ENCODE results near the gene CREG1.
A peak's percentile ranks its signal among the peaks of the same experiment; 100 is the strongest.

CREG1 gene

DNA sequence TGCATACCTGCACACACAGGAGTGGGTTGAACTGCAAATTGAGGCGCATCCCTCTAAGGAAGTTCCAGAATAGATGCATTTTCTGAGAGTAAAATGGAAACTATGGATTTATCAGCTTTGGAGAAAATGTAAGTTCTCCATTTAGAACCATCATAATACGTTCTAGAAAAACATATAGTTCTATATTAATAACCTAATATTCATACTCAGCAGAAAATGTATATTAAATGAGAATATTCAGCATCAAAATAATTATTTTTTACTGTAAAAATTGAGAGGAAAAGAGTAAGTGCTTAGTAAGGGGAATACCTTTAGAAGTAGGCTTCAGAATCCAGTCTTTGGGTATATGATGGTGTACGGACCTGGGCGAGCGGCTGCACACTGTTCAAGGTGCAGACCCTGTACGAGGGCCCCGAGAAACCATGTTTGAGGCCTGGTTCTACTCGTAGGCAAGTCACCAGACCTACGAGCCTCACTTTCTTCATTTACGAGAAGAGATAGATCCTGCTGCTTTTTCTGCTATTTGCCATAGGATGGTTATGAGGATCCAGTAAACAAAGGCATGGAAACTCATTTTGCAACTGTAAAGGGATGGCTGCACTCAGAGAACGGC is 42.1 kb downstream of the CREG1 start:
- peak overlapping the region in 1 of 21 experiments; percentile 26 for H3K27ac ChIP-seq
- no peak overlapping the region for H3K4me3 ChIP-seq

DNA sequence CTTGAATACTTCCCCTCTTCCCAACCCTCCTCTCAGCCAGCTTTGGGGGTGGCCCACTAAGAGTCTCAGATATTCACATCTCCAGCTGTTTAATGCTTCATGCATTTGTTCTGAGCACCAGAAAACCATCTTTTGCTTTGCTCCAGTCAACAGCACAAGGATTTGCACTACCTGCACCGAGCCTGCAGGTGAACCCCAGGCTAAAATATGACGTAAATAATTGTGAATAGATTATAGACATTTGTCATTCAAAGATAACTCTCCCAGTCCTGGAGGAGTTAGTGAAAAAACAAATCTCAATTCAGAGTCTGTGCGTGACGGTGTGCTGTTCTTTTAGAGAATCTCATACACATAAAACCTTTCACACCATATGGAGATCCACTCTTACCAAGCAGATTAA is 42.7 kb downstream of the CREG1 start:
- peak overlapping the region in 1 of 21 experiments; percentile 14 for H3K27ac ChIP-seq
- no peak overlapping the region for H3K4me3 ChIP-seq

DNA sequence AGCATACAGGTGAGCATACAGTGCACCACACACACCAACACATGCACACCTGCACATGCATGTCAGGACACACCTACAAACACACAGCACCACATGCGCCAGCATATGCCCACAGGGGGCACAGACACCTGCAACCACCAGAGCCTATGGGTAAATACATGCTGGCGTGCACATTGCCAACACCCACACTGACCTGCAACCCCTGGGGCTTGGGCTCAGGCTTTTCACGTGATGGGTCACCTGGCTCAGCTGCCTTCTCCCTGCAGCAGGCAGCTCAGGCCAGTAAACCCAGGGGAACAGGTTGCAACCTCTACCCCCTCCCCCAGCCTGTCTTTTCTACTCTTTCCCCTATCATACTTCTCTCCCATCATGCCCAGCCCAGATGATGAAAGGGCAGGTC is 43.3 kb downstream of the CREG1 start:
- H3K4me3 ChIP-seq = no peak overlapping the region
- H3K27ac ChIP-seq = peak overlapping the region in 1 of 21 experiments; percentile 14

DNA sequence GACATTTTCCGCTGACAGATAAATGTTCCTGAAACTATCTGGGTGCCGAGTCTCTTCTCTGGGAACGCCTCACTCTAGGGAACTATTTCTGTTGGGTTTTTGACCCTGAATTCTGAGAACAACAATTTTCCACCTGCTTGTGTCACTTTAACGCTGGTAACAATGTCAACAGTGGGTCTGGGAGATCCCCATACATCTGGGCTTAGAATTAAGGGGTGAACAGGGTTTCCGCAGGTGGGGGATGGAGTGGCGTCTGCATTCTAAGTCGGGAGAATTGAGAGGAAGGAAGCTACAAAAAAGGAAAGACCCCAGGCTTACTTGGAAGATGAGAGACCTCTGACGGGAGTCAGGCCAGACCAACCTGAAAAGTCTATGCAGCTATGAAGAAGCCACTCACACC is 44.0 kb downstream of the CREG1 start:
- no peak overlapping the region for H3K4me3 ChIP-seq
- H3K27ac ChIP-seq = no peak overlapping the region

DNA sequence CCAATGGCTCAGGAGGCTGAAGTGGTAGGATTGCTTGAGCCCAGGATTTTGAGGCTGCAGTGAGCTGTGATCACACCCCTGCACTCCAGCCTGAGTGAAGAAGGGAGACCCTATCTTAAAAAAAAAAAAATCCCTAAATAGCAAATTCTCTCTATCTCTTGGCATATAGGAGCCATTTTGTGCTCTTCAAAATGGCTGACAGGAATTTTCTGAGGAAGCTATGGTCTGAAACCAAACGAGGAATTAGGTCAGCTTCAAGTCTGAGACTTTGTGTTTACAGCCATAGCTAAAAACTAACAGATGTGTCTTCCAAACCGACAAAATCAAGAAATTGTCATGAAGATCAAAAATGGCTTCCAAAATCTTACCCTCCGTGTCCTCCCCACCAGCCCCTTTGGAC is 45.8 kb downstream of the CREG1 start:
- Histone ChIP-seq H3K4me3 (no peak overlapping the region), H3K27ac (no peak overlapping the region)

DNA sequence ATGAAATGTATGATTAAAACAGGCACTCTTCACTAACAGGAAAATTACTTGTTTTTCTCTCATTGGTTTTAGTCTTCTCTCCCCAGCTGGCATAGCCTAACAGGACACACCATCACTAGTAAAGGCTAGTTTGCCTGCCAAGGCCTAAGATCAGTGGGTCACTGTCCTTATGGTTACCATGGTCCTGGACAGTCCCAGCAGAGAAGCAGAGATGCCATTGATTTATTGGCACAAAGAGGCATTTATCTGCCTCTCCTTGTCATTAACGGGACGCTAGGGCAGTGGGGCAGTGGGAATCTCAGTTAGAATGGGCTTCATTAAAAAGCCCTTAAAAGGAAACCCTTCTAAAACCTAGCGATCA is 49.1 kb downstream of the CREG1 start:
- no peak overlapping the region for H3K4me3 ChIP-seq

DNA sequence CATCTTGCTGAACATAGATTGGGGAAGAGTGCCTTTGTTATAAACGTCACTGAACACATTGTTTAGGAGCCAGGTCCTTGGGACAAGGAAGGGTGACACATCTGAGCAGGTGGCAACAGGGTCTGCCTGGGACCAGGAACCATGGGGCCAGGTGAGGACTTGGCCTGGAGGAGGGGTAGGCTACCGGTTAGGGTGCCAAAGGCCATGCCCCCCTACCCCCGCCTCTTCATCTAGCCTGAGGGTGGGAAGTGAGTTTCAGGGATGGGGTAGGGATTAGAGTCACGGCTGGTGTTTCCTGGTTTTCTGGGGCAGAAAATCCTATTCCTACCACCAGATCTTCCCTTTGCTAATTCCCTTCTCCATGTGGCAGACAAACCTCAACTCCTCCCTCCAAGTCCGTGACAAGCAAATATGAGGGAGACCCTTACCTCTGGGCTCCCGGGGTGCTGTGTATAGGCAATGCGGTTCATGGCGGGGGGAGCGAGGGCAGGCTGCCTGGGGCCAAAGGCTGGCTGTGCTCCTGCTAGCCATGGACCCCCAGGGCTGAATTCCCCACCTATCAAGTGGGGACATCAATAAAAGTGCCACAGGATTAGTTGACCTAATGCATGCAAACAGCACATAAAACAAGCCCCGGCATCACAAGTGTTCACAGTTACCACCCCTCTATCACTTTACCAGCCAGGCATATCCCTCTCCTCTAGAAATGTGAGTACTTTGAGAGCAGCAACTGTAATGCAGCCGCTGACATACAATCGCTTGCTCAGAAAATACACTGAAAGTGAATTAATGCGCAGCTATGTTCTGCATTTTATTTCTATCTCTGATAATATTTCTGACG is 49.7 kb downstream of the CREG1 start:
- no peak overlapping the region for H3K4me3 ChIP-seq
- no peak overlapping the region for H3K27ac ChIP-seq

More for the DNA sequence above, 49.1 kb downstream of the CREG1 start:
- no peak overlapping the region for H3K27ac ChIP-seq

DNA sequence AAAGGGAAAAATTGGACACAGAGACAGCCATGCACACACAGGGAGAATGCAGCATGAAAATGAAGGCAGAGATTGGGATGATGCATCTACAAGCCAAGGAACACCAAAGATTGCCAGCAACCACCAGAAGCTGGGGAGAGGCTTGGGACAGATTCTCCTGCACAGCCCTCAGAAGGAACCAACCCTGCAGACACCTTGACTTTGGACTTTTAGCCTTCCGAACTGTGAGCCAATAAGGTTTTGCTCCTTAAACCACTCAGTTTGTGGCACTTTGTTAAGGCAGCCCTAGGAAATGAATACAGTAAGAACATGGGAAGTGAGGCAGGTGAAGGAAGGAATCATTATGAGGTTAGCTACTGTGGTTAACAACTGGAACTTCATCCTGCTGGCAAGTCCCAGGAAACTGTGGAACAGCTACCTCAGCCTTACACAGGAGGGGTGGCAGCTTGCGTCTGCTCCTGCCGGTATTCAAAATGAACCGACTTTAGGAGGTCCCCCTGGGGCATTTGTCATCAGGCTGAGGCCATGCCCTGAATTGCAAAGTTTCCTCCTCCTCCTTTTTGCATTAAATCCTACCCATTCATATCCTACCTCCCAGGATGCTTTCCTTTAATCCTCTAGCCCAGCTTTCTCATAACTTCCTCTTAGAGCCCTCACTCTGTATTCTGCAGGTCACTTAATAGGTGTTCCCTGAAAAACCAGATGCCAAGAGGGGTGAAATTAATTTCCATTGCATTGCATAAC is 50.7 kb downstream of the CREG1 start:
- H3K27ac ChIP-seq = no peak overlapping the region

DNA sequence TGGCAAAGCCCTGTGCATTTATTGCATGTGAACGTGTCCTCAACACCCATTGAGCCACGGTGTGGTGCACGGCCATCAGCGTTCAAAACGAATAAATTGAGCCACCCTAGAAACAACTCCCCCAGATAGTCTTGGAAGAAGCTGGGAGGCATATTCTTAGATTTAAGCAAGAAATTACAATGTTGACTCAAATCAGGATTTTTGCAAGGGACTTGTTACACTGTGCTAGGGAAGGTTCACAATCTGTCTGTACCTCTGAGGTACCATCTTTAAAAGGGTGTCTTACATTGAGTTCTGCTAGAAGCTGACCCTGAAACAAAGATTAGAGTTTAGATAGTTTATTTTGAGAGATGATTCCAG is 51.4 kb downstream of the CREG1 start:
- Histone ChIP-seq H3K4me3 (no peak overlapping the region), H3K27ac (peak overlapping the region in 1 of 21 experiments; percentile 17)

More for the DNA sequence above, 50.7 kb downstream of the CREG1 start:
- no peak overlapping the region for H3K4me3 ChIP-seq

DNA sequence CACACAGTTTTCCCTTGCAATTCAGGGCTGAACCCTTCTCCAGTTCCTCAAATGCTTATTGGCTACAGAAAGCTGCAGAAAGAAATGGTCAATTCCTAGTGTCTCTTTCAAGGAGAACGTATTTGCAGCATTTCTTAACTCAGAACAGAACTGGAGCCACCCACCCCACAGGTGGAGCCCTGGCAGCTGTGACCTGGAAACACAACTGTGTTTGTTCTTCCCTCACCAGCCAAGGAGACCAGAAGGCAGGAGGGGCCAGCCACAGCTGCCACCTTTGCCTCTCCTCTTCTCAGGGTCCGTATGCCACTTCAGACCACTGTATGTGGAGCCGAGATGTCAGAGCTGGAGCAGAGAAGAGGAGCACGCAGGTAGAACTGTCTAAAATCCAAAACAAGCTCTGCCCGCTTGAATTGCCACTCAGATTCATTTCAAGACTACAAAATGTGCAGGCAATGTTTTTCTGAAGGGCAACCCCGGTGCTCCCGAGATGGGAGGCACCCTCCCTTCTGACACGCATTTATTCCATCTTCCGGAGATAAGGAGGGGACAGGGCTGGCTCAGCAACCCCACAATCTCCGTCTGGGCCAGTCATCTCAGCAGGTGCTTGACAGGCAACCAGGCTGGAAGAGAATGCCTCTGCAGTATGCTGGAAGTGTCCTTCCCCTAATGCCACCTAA is 51.9 kb downstream of the CREG1 start:
- Histone ChIP-seq H3K4me3 (no peak overlapping the region), H3K27ac (peak overlapping the region in 2 of 21 experiments; percentile 4 to 17)

DNA sequence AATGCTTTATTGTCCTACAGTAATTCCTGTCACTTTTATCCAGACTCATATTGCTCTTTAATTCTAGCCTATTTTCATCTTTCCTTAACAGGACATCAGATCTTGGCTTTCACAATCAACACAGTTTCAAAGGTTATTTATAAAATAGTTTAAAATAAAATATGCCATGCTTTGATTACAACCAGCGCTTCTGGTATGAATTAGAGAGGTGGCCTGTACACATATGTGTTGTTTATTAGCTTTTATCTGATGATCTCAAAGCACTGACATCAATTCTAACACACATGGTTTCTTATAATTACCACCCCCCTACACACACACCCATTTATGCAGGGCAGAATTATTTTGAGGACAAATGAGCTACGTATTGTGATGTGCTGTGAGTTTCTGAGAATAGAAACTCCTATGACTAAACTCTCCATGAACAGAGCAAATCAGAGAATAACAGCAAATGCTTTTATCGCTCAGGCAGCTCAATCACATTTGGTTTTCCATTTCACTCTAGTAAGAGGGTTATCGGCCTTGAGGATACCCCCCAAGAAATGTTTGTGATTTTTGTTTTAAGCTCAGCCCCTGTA is 53.2 kb downstream of the CREG1 start:
- H3K27ac ChIP-seq = peak overlapping the region in 1 of 21 experiments; percentile 30
- no peak overlapping the region for H3K4me3 ChIP-seq

DNA sequence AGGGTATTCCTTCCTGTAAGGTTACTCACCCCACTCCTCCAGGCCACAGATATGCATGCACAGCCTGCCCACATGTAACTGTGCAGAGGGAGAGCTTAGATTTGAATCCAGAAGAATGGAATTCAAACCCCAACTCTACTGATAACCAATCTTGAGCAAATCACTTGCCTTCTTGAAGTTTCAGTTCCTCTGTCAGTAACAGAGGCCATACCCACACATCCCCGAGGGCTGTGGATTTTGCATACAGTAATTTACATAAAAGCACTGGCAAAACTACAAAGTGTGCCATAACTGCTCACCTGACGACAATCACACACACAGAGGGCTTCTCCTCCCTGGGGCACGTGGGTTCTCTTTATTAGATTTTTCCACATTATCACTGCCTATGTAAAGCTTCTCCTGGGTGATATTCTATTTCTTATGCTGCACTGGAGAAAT is 53.9 kb downstream of the CREG1 start:
- peak overlapping the region in 1 of 21 experiments; percentile 30 for H3K27ac ChIP-seq

DNA sequence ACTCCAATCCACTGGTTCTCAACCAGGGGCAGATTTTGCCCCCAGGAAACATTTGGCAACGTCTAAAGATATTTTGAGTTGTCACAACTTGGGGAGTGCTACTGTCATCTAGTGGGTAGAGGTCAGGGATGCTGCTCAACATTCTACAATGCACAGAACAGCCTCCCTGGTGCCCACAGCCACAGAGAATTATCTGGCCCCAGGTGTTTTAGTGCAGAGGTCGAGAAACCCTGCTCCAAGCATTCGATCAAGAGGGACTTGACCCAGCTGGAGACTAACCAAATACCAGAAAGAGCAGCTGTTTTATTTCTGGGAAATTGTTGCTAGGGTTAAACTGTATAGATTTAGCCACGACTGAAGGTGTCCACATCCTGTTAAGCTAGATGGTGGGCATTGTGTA is 54.5 kb downstream of the CREG1 start:
- H3K27ac ChIP-seq = peak overlapping the region in 1 of 21 experiments; percentile 30
- no peak overlapping the region for H3K4me3 ChIP-seq

More for the DNA sequence above, 53.9 kb downstream of the CREG1 start:
- H3K4me3 ChIP-seq = no peak overlapping the region

DNA sequence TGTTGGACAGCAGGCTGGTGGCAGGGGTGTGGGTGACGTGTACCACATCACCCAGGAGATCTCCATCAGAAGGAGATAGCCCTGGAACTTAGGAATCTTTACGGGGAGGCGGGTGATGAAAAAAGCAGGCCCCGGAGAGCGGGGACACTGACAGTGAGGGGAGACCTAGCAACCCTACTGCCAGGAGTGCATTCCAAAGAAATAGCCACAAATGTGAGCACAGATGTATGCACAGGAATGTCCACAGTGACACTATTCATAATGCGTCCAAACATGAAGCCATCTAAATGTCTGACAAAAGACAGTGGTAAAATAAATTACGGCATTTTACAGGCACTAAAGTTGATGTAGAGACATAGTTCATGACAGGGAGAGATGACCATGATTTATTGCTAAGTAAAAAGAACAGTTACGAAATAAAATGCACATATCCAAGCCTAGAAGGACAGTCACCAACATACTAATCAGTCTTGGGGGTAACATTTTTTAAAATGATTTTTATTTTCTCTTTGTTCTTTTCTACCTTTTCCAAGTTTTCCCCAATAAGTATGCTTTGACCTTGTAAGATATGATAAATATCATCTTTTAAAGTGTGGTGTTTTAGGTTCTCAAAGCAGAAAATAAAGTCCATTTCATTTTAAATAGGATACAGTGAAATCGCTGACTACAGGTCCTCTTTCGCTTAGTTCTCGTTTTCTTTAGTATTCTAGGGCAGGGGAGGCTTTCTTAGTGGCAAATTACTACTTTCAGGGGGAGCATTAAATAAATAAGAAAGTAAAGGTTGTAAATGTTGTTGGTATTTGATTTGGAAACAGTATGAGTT is 56.6 kb downstream of the CREG1 start:
- Histone ChIP-seq H3K4me3 (no peak overlapping the region), H3K27ac (no peak overlapping the region)

DNA sequence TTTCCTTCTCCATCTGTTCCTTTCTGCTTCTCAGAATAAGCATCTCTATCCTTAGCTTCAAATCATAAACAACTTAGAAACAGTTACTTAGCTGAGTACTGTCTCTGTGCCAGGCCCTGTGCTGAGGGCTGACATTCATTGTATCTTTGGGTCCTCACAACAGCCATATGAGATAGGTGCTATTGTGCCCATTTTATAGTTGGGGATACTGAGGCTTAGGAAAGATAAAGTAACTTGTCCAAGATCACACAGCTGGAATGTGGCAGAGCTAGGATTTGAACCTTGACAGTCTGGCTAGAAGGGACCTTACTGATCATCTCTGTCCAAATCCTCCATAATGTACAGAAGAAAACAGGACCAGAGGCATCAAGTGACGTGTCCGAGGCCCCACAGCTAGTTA is 60.2 kb downstream of the CREG1 start:
- Histone ChIP-seq H3K27ac (no peak overlapping the region), H3K4me3 (no peak overlapping the region)

DNA sequence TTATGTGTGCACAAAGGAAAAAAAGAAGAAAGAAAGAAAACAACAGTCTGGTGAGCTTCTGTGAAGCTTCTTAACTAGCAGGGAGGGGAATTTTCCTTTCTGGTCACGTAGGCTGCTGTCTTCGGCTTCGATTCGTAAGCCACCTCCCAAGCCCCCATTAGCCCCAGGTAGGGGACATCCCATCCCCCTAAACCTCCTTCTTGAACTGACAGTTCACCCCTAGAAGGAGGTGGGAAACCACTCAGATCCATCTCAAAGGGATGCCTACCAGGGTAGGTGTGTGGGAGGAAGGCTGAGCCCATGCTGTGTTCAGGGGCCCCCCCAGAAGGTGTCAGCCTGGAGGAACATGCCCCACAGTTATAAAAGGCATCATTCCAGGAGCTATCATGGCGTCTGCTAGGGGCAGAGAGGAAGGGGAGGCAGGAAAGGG is 61.1 kb downstream of the CREG1 start:
- H3K27ac ChIP-seq = peak overlapping the region in 3 of 21 experiments; percentile 23 to 47 (median 28)

DNA sequence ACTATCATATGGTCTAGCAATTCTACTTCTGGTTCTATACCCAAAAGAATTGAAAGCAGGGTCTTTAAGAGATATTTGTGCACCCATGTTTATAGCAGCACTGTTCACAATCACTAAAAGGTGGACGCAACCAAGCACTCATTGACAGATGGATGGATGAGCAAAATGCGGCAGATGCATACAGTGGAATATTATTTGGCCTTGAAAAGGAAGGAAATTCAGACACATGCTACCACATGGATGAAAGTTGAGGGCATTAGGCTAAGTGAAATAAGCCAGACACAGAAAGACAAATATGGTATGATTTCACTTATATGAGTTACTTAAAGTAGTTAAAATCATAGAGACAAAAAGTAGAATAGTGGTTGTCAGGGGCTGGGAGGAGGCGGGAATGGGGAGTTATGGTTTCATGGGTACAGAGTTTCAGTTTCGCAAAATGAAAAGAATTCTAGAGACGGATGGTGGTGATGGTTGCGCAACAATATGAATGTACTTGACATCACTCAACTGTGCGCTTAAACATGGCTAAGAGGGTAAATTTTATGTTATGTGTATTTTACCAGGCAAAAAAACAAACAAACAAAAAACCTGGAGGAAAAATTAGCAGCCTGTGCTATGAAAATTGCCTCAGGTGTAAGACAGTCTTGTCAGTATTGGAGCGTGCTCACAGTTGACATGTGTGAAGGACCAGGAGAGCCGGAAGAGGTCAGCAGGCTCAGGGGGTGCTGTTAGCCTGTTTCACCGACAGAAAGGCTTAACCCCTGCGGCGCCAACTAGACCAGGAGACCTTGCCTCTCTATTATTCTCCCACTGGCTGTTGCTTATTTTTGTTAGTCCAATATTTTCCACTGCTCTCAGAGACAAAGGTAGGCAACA is 61.7 kb downstream of the CREG1 start:
- Histone ChIP-seq H3K4me3 (no peak overlapping the region), H3K27ac (peak overlapping the region in 3 of 21 experiments; percentile 23 to 47 (median 28))

More for the DNA sequence above, 61.1 kb downstream of the CREG1 start:
- H3K4me3 ChIP-seq = no peak overlapping the region

Data from skin epidermis (tissue), 12 donors.